HFFc6 (cell line): ENCODE measurements around the gene CPED1. TPM values are rescaled to one million over a fixed set of nuclear protein-coding genes. Genes with fewer than 3 reads are reported as not detected.

Experiments
- DNase-seq: peaks from one replicate; pipeline ENCODE4 v3.0.0-alpha.2; 2018
- H3K27ac Mint-ChIP-seq: 2 replicates; pipeline ENCODE4 v1.8.0; 2020; ENCODE audit warnings: mild to moderate bottlenecking, mixed read lengths
- H3K27me3 Mint-ChIP-seq: 2 replicates; pipeline ENCODE4 v1.8.0; 2021; ENCODE audit warnings: mild to moderate bottlenecking, moderate library complexity, mixed read lengths; ENCODE audit not compliant: insufficient read depth
- H3K36me3 Mint-ChIP-seq: 2 replicates; pipeline ENCODE4 v1.8.0; 2021; ENCODE audit warnings: low read depth, mixed read lengths
- H3K4me1 Mint-ChIP-seq: 2 replicates; pipeline ENCODE4 v1.8.0; 2020; ENCODE audit warnings: low read depth, mixed read lengths
- H3K4me3 Mint-ChIP-seq: 2 replicates; pipeline ENCODE4 v1.8.0; 2020; ENCODE audit warnings: mild to moderate bottlenecking, moderate library complexity, mixed read lengths
- H3K9me3 Mint-ChIP-seq: 2 replicates; pipeline ENCODE4 v1.8.0; 2020; ENCODE audit warnings: mild to moderate bottlenecking, mixed read lengths
- CTCF ChIP-seq: fragments of 200-600 bp; sonication (generic); IDR thresholded peaks from 2 replicates; pipeline ENCODE4 v1.5.0; 2021; ENCODE audit warnings: antibody characterized with exemption, mild to moderate bottlenecking
- total RNA-seq, 6 experiments: library from RNA; stranded (reverse); fragmentation: NEBNext Ultra II Directional; extraction: Animal tissue kit (Norgen Biotek cat#: 25700); gene quantifications; 2 replicates in 1 of 6; 3 replicates in 5 of 6; pipeline ENCODE4 v1.2.3, GENCODE V29; 2021

CPED1 gene
- total RNA-seq, 6 experiments from 2014 or later = 85.0 to 112 (median 95.9) TPM

GRCh38 chr7:121046893-121047468 is 58.5 kb downstream of the CPED1 start:
- Mint-ChIP-seq H3K9me3 (no peaks in the 10 kb centered on the region), H3K4me3 (no peak overlapping the region; the same call in 1 of the 2 replicates), H3K36me3 (peaks cover 45% of the 10 kb centered on the region), H3K27ac (no peak overlapping the region), H3K4me1 (peaks cover 61% of the 10 kb centered on the region), H3K27me3 (no peaks in the 10 kb centered on the region)
- peak; percentile 31 for DNase-seq
- no peak for TF ChIP-seq CTCF

GRCh38 chr7:121048195-121048594 is 59.7 kb downstream of the CPED1 start:
- H3K36me3 Mint-ChIP-seq = peaks cover 50% of the 10 kb centered on the region
- no peak for TF ChIP-seq CTCF
- no peak overlapping the region for H3K27ac Mint-ChIP-seq
- no peaks in the 10 kb centered on the region for H3K9me3 Mint-ChIP-seq
- no peaks in the 10 kb centered on the region for H3K27me3 Mint-ChIP-seq
- H3K4me1 Mint-ChIP-seq = peaks cover 49% of the 10 kb centered on the region
- DNase-seq = no peak
- H3K4me3 Mint-ChIP-seq = no peak overlapping the region

GRCh38 chr7:121049028-121049791 is 60.7 kb downstream of the CPED1 start:
- Mint-ChIP-seq H3K27ac (peak overlapping the region; percentile 24; the same call in 1 of the 2 replicates), H3K4me3 (no peak overlapping the region), H3K36me3 (peaks cover 49% of the 10 kb centered on the region), H3K9me3 (no peaks in the 10 kb centered on the region), H3K27me3 (no peaks in the 10 kb centered on the region), H3K4me1 (peaks cover 47% of the 10 kb centered on the region)
- no peak for TF ChIP-seq CTCF
- no peak for DNase-seq

GRCh38 chr7:121049897-121050296 is 61.4 kb downstream of the CPED1 start:
- Mint-ChIP-seq H3K4me3 (no peak overlapping the region), H3K4me1 (peaks cover 45% of the 10 kb centered on the region), H3K9me3 (no peaks in the 10 kb centered on the region), H3K27ac (peak overlapping the region; percentile 24; the same call in 1 of the 2 replicates), H3K27me3 (no peaks in the 10 kb centered on the region), H3K36me3 (peaks cover 49% of the 10 kb centered on the region)
- DNase-seq = no peak
- no peak for TF ChIP-seq CTCF

GRCh38 chr7:121053219-121053618 is 64.7 kb downstream of the CPED1 start:
- no peak for DNase-seq
- H3K9me3 Mint-ChIP-seq = no peaks in the 10 kb centered on the region
- H3K27ac Mint-ChIP-seq = no peak overlapping the region
- peaks cover 31% of the 10 kb centered on the region for H3K4me1 Mint-ChIP-seq
- TF ChIP-seq CTCF = no peak
- no peak overlapping the region for H3K4me3 Mint-ChIP-seq
- H3K27me3 Mint-ChIP-seq = peaks cover 2% of the 10 kb centered on the region; the same call in 1 of the 2 replicates
- peaks cover 42% of the 10 kb centered on the region for H3K36me3 Mint-ChIP-seq
